ENCODE results near the gene MUC5AC. TPM values are rescaled to one million over a fixed set of nuclear protein-coding genes. Genes with fewer than 3 reads are reported as not detected.

The MUC5AC gene
- total RNA-seq, 4 donors from 2014 or later = under 0.01 TPM; not detected in 1

- intact Hi-C loops (cut with DNase I) = no loop called here
- TF ChIP-seq POLR2A (IDR thresholded peaks at IDR 0.05; ENCODE audit: low read depth) = no peak
- TF ChIP-seq EP300 (IDR thresholded peaks at IDR 0.05) = no peak
- no peak for TF ChIP-seq CTCF (IDR thresholded peaks at IDR 0.05)
- no peak for TF ChIP-seq POLR2AphosphoS5 (IDR thresholded peaks at IDR 0.05)
- H3K27ac ChIP-seq (replicated peaks in 1 of 4) = no peak overlapping the region
Measured at GRCh38 chr11:1225386-1226225, 67.9 kb downstream of the MUC5AC start.

GRCh38 chr11:1226226-1226985 is 68.7 kb downstream of the MUC5AC start:
- no peak for DNase-seq (ENCODE audit: extremely low spot score)
- Histone ChIP-seq H3K9me3 (no peaks in the 10 kb centered on the region), H3K4me3 (no peak overlapping the region), H3K27ac (replicated peaks in 1 of 4) (no peak overlapping the region), H3K4me1 (no peaks in the 10 kb centered on the region), H3K36me3 (no peaks in the 10 kb centered on the region), H3K27me3 (peaks cover 0 to 100% (median 15%) of the 10 kb centered on the region in 4 donors)
- 74% methylated on average over 26 of the region's 41 CpGs for WGBS
- intact Hi-C loops (cut with DNase I) = no loop called here
- no peak for TF ChIP-seq CTCF (IDR thresholded peaks at IDR 0.05)

More at GRCh38 chr11:1225386-1226225, 67.9 kb downstream of the MUC5AC start:
- no peaks in the 10 kb centered on the region for H3K4me1 ChIP-seq
- H3K36me3 ChIP-seq = no peaks in the 10 kb centered on the region
- no peak for DNase-seq (ENCODE audit: extremely low spot score)
- no peaks in the 10 kb centered on the region for H3K9me3 ChIP-seq
- WGBS = 81% methylated on average over 16 of the region's 29 CpGs
- no peak overlapping the region for H3K4me3 ChIP-seq
- peaks cover 0 to 100% (median 18%) of the 10 kb centered on the region in 4 donors for H3K27me3 ChIP-seq

- Histone ChIP-seq H3K9me3 (no peaks in the 10 kb centered on the region), H3K36me3 (no peaks in the 10 kb centered on the region), H3K27ac (replicated peaks in 1 of 4) (no peak overlapping the region), H3K4me1 (no peaks in the 10 kb centered on the region), H3K27me3 (peaks cover 0 to 100% (median 12%) of the 10 kb centered on the region in 4 donors), H3K4me3 (no peak overlapping the region)
- DNase-seq (ENCODE audit: extremely low spot score) = no peak
- TF ChIP-seq POLR2AphosphoS5 (IDR thresholded peaks at IDR 0.05) = no peak
- TF ChIP-seq CTCF (IDR thresholded peaks at IDR 0.05) = no peak
- TF ChIP-seq POLR2A (IDR thresholded peaks at IDR 0.05; ENCODE audit: low read depth) = no peak
- TF ChIP-seq EP300 (IDR thresholded peaks at IDR 0.05) = no peak
- intact Hi-C loops (cut with DNase I) = no loop called here
- no CpG with 5 or more reads among the region's 23 CpGs for WGBS
Measured at GRCh38 chr11:1226986-1227550, 69.3 kb downstream of the MUC5AC start.

GRCh38 chr11:1227551-1228100 is 69.9 kb downstream of the MUC5AC start:
- Histone ChIP-seq H3K4me3 (no peak overlapping the region), H3K27me3 (peaks cover 0 to 97% (median 9%) of the 10 kb centered on the region in 4 donors)

More at GRCh38 chr11:1227551-1228100, 69.9 kb downstream of the MUC5AC start:
- Histone ChIP-seq H3K27ac (replicated peaks in 1 of 4) (no peak overlapping the region), H3K9me3 (no peaks in the 10 kb centered on the region), H3K36me3 (no peaks in the 10 kb centered on the region), H3K4me1 (no peaks in the 10 kb centered on the region)
- TF ChIP-seq POLR2AphosphoS5 (IDR thresholded peaks at IDR 0.05) = no peak
- no peak for TF ChIP-seq EP300 (IDR thresholded peaks at IDR 0.05)
- no peak for TF ChIP-seq POLR2A (IDR thresholded peaks at IDR 0.05; ENCODE audit: low read depth)
- TF ChIP-seq CTCF (IDR thresholded peaks at IDR 0.05) = no peak
- no peak for DNase-seq (ENCODE audit: extremely low spot score)
- WGBS = 81% methylated on average over 20 of the region's 23 CpGs
- intact Hi-C loops (cut with DNase I) = no loop called here
